OCI-LY1 (cell line): ENCODE data around the gene SIN3A.

Source experiments
- EZH2 ChIP-seq: fragments of 200-600 bp; sonication (generic), shearing (Covaris generic); IDR thresholded peaks from 2 replicates; pipeline ENCODE4 v1.8.0; 2017; ENCODE audit warnings: borderline replicate concordance, mixed run types, mild to moderate bottlenecking, antibody characterized with exemption, low read length, moderate library complexity, mixed read lengths
- TF ChIP-seq, protein P1 (sequence below): fragments of 200-600 bp; sonication (generic), shearing (Covaris generic); IDR thresholded peaks from 2 replicates; pipeline ENCODE4 v1.5.1; 2017; ENCODE audit warnings: mild to moderate bottlenecking, antibody characterized with exemption, low read length, moderate library complexity, mixed read lengths

DNA sequence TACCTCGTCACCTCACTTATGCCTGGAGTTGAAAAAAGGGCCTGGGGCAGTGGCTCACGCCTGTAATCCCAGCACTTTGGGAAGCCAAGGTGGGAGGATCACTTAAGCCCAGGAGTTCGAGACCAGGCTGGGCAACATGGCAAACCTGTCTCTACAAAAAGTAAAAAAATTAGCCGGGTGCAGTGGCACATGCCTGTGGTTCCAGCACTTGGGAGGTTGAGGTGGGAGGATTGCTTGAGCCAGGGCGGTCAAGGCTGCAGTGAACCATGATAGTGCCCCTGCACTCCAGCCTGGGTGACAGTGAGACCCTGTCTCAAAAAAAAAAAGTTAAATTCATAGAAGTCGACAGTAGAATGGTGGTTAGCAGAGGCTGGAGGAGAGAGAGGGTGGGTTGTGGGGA lies 109.3 kb downstream of the SIN3A start:
- TF ChIP-seq, protein P1, sequence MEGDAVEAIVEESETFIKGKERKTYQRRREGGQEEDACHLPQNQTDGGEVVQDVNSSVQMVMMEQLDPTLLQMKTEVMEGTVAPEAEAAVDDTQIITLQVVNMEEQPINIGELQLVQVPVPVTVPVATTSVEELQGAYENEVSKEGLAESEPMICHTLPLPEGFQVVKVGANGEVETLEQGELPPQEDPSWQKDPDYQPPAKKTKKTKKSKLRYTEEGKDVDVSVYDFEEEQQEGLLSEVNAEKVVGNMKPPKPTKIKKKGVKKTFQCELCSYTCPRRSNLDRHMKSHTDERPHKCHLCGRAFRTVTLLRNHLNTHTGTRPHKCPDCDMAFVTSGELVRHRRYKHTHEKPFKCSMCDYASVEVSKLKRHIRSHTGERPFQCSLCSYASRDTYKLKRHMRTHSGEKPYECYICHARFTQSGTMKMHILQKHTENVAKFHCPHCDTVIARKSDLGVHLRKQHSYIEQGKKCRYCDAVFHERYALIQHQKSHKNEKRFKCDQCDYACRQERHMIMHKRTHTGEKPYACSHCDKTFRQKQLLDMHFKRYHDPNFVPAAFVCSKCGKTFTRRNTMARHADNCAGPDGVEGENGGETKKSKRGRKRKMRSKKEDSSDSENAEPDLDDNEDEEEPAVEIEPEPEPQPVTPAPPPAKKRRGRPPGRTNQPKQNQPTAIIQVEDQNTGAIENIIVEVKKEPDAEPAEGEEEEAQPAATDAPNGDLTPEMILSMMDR = no peak
- TF ChIP-seq EZH2 = no peak
